HL-60 (cell line): Measurements from ENCODE around the gene GRB10.

Experiments
- POLR2AphosphoS5 ChIP-seq: IDR thresholded peaks from 2 replicates; pipeline ENCODE4 v1.6.1; 2012; ENCODE audit warnings: low read depth
- TF ChIP-seq, protein P1 (sequence below): IDR thresholded peaks from one replicate; pipeline ENCODE4 v1.5.1; 2011; ENCODE audit warnings: low read length, control low read depth, inconsistent platforms; ENCODE audit not compliant: insufficient read depth

DNA sequence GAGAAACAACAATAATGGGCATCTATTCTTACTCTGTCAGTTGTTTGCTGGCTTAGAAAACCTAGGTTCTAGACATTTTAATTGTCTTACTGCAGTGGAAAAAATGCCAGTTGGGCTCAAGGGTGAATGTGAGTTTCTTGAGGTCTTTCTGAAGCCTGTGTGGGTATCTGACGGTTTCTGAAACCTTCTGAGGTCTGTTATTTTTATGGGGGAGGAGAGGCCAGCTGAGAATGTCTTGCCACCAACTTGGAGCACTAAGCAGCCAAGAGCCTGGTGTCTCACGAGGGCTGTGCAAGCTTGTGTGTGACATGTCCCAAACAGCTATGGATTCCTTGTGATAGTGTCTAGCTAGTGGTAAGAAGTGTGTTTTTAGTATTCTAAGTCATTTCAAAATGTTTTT is 193.3 kb downstream of the GRB10 start:
- TF ChIP-seq, protein P1, sequence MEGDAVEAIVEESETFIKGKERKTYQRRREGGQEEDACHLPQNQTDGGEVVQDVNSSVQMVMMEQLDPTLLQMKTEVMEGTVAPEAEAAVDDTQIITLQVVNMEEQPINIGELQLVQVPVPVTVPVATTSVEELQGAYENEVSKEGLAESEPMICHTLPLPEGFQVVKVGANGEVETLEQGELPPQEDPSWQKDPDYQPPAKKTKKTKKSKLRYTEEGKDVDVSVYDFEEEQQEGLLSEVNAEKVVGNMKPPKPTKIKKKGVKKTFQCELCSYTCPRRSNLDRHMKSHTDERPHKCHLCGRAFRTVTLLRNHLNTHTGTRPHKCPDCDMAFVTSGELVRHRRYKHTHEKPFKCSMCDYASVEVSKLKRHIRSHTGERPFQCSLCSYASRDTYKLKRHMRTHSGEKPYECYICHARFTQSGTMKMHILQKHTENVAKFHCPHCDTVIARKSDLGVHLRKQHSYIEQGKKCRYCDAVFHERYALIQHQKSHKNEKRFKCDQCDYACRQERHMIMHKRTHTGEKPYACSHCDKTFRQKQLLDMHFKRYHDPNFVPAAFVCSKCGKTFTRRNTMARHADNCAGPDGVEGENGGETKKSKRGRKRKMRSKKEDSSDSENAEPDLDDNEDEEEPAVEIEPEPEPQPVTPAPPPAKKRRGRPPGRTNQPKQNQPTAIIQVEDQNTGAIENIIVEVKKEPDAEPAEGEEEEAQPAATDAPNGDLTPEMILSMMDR = no peak
- no peak for TF ChIP-seq POLR2AphosphoS5
